ENCODE data around the gene TDRD9. TPM values are rescaled to one million over a fixed set of nuclear protein-coding genes. Genes with fewer than 3 reads are reported as not detected.

Gene TDRD9
- total and polyA plus RNA-seq, 2 experiments from 2014 or later = 0.24 TPM; not detected in 1

- H3K36me3 Mint-ChIP-seq (ENCODE audit: low read depth) = no peaks in the 10 kb centered on the region
- Histone ChIP-seq H3K4me3 (no peak overlapping the region), H3K79me2 (replicated peaks; ENCODE audit: insufficient read depth) (no peaks in the 10 kb centered on the region), H3F3A (replicated peaks; ENCODE audit: low read depth) (no peaks in the 10 kb centered on the region), H3K27ac (ENCODE audit: low read depth) (no peak overlapping the region), H3K4me1 (ENCODE audit: insufficient read depth) (no peaks in the 10 kb centered on the region), H3K36me3 (ENCODE audit: insufficient read depth) (no peaks in the 10 kb centered on the region), H3K27me3 (ENCODE audit: insufficient read depth) (no peaks in the 10 kb centered on the region), H3K9me2 (ENCODE audit: insufficient read depth) (no peaks in the 10 kb centered on the region), H2AFZ (no peak overlapping the region), H4K20me1 (replicated peaks; ENCODE audit: insufficient read depth) (no peaks in the 10 kb centered on the region), H3K4me2 (no peak overlapping the region)
- TF ChIP-seq ZNF331 (CRISPR knock-in tag; IDR thresholded peaks at IDR 0.05; ENCODE audit: low read depth) = no peak
- TF ChIP-seq ETS1 (IDR thresholded peaks at IDR 0.05) = no peak
- TF ChIP-seq, protein P1, sequence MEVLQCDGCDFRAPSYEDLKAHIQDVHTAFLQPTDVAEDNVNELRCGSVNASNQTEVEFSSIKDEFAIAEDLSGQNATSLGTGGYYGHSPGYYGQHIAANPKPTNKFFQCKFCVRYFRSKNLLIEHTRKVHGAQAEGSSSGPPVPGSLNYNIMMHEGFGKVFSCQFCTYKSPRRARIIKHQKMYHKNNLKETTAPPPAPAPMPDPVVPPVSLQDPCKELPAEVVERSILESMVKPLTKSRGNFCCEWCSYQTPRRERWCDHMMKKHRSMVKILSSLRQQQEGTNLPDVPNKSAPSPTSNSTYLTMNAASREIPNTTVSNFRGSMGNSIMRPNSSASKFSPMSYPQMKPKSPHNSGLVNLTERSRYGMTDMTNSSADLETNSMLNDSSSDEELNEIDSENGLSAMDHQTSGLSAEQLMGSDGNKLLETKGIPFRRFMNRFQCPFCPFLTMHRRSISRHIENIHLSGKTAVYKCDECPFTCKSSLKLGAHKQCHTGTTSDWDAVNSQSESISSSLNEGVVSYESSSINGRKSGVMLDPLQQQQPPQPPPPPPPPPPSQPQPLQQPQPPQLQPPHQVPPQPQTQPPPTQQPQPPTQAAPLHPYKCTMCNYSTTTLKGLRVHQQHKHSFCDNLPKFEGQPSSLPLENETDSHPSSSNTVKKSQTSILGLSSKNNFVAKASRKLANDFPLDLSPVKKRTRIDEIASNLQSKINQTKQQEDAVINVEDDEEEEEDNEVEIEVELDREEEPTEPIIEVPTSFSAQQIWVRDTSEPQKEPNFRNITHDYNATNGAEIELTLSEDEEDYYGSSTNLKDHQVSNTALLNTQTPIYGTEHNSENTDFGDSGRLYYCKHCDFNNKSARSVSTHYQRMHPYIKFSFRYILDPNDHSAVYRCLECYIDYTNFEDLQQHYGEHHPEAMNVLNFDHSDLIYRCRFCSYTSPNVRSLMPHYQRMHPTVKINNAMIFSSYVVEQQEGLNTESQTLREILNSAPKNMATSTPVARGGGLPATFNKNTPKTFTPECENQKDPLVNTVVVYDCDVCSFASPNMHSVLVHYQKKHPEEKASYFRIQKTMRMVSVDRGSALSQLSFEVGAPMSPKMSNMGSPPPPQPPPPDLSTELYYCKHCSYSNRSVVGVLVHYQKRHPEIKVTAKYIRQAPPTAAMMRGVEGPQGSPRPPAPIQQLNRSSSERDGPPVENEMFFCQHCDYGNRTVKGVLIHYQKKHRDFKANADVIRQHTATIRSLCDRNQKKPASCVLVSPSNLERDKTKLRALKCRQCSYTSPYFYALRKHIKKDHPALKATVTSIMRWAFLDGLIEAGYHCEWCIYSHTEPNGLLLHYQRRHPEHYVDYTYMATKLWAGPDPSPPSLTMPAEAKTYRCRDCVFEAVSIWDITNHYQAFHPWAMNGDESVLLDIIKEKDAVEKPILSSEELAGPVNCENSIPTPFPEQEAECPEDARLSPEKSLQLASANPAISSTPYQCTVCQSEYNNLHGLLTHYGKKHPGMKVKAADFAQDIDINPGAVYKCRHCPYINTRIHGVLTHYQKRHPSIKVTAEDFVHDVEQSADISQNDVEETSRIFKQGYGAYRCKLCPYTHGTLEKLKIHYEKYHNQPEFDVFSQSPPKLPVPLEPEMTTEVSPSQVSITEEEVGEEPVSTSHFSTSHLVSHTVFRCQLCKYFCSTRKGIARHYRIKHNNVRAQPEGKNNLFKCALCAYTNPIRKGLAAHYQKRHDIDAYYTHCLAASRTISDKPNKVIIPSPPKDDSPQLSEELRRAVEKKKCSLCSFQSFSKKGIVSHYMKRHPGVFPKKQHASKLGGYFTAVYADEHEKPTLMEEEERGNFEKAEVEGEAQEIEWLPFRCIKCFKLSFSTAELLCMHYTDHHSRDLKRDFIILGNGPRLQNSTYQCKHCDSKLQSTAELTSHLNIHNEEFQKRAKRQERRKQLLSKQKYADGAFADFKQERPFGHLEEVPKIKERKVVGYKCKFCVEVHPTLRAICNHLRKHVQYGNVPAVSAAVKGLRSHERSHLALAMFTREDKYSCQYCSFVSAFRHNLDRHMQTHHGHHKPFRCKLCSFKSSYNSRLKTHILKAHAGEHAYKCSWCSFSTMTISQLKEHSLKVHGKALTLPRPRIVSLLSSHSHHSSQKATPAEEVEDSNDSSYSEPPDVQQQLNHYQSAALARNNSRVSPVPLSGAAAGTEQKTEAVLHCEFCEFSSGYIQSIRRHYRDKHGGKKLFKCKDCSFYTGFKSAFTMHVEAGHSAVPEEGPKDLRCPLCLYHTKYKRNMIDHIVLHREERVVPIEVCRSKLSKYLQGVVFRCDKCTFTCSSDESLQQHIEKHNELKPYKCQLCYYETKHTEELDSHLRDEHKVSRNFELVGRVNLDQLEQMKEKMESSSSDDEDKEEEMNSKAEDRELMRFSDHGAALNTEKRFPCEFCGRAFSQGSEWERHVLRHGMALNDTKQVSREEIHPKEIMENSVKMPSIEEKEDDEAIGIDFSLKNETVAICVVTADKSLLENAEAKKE (CRISPR knock-in tag; IDR thresholded peaks at IDR 0.05) = no peak
- TF ChIP-seq EZH2 (IDR thresholded peaks at IDR 0.05; ENCODE audit: low read depth, unreplicated experiment) = no peak
- TF ChIP-seq NANOG (IDR thresholded peaks at IDR 0.05; ENCODE audit: borderline replicate concordance) = no peak
- TF ChIP-seq JUNB (IDR thresholded peaks at IDR 0.05; ENCODE audit: unreplicated experiment) = no peak
- no peak for TF ChIP-seq EZH2phosphoT487 (IDR thresholded peaks at IDR 0.05; ENCODE audit: unreplicated experiment)
- no peak for TF ChIP-seq ZNF114 (CRISPR knock-in tag; IDR thresholded peaks at IDR 0.05)
- TF ChIP-seq STAT1 (IDR thresholded peaks at IDR 0.05; ENCODE audit: unreplicated experiment) = no peak
- no peak overlapping the region for H3K27ac Mint-ChIP-seq
- no peak overlapping the region for H3K4me3 Mint-ChIP-seq
- peaks cover 3% of the 10 kb centered on the region; the same call in 1 of the 3 replicates for H3K9me3 Mint-ChIP-seq
- H3K4me1 Mint-ChIP-seq = no peaks in the 10 kb centered on the region
- no peak for ATAC-seq
- DNase-seq (ENCODE audit: low spot score) = no peak
- H3K27me3 Mint-ChIP-seq (ENCODE audit: insufficient read depth, low read depth, poor library complexity) = peaks cover 6% of the 10 kb centered on the region
Measured at GRCh38 chr14:104014764-104015163, 86.5 kb downstream of the TDRD9 start.

Data from GM23338 (cell line).